HG02610 (cell line): ENCODE measurements around the gene LRRIQ1.
A peak's percentile ranks its signal among the peaks of the same experiment; 100 is the strongest.

Experiments used
- ATAC-seq: cut with Tn5 transposase; IDR thresholded peaks from one replicate; pipeline ENCODE4 v1.9.1; 2021; ENCODE audit warnings: mild to moderate bottlenecking, moderate library complexity; ENCODE audit not compliant: unreplicated experiment

Gene LRRIQ1

DNA sequence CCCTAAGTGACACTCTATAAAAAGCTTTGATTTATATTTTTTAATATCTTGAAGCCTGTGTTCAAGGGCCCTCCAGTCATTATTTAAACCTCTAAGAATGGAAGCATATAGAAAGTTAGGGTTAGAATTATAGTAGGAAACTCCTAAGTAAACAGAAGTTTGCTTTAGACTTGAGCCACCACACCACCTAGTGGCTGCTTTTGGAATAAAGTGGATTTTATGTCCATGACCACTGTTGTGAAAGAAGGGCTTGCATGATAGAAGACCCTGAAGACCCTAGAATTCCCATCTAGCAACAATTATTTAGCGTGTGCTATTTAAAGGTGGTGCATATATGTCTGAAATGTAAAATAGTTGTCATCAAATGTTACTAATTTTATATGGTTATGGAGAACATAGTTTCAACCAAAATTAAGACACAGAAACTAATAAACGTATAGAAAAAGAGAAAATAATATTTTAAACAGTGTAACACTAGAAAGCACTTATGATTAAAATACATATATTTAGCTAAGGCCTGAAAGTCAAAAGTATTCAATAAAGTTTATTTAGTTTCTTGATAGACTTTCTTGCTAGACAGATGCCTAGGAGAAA, 21.3 kb downstream of the LRRIQ1 start:
- peak; percentile 85 for ATAC-seq

DNA sequence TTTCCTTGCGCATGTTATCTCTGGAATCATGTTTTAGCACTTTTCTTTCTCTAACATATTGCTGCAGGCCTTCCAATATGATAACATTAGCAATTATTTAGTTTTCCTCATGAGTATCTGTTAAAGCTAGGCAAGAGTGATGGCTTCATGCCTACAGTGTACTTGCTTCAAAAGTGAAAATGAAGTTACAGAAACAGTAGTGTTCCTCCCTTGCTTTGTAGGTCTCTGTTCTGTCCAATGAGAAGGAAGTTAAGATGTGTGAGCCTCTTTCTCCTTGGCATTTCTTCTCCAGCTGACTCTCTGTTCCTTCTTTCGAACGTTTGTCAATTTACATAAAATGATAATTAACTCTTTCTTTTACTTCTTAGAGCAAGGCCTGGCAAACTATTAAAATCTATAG, 22.2 kb downstream of the LRRIQ1 start:
- ATAC-seq = no peak

DNA sequence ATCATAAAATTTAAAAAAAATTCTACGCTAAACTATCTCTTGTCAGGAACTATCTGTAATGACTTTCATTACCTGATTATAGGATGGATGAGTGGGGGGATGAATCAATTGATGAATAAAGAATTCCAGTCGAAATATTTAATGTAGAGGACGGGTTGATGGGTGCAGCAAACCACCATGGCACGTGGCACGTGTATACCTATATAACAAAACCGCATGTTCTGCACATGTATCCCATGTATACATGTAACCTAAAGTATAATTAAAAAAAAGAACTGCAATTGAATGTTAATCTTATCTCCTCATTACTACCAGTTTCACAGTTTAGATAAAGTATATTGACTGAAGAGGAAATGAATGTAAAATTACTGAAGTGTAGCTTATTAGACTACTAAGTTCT, 23.4 kb downstream of the LRRIQ1 start:
- ATAC-seq = no peak

DNA sequence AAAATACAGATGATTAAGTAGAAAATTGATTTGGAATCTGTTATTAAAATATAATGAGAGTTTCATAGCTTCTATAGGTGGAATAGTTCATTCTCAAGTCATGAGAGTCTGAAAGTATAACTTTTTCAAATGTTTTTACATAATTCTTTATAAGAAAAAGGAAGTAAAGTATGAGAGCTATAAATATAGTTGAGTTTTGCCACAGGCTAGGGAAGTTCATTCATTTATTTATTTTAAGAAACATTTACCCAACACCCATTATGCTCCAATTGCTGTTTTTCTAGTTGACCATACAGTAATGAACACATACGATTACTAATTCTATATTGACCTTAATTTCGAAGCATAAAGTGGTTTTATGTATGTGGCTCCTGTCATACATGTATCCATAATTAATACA, 24.8 kb downstream of the LRRIQ1 start:
- ATAC-seq = no peak

DNA sequence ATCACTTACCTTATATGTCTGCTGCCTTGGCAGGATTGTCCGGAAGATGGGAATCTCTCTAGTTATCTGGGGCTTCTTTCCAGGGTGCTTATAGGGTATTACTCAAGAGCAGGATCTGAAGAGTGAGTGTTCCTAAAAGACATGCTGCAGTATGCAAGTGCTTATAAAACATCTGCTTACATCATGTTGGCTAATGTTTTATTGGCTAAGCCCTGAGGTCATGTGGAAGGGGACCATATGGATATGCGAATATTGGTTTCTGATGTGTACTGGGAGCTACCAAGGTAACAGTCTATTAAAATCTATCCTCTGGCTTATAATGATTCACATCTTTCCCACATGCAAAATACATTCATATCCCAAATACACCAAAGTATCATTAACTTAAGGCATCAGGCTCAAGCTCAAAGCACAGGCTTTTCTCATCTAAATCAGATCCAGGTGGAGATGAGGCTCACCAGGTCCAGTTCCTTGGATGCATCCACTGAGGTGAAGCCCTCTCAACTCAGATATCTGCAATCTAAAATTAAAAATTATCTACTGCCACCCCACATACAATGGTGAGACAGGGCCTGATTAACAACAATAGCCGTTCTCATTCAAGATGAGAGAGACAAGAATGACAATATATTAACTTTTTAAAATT, 29.8 kb downstream of the LRRIQ1 start:
- ATAC-seq = no peak

DNA sequence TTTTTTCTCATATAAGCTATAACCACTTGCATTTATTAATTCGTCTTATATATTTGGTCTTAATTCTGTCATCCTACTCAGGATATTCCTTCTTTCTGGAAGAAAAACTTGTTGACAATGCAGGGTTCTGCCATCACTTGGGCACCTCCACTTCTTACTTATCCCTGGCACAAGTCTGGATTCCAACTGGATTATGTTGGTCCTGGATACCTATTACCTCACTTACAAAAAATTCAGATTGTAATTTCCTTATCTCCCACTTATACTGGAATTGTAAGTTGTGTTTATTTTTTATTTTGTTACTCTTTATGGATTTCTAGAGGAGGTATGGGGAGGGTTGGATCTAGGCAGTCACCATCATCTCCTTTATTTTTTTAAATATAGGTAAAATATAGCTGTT, 36.7 kb downstream of the LRRIQ1 start:
- ATAC-seq = no peak

DNA sequence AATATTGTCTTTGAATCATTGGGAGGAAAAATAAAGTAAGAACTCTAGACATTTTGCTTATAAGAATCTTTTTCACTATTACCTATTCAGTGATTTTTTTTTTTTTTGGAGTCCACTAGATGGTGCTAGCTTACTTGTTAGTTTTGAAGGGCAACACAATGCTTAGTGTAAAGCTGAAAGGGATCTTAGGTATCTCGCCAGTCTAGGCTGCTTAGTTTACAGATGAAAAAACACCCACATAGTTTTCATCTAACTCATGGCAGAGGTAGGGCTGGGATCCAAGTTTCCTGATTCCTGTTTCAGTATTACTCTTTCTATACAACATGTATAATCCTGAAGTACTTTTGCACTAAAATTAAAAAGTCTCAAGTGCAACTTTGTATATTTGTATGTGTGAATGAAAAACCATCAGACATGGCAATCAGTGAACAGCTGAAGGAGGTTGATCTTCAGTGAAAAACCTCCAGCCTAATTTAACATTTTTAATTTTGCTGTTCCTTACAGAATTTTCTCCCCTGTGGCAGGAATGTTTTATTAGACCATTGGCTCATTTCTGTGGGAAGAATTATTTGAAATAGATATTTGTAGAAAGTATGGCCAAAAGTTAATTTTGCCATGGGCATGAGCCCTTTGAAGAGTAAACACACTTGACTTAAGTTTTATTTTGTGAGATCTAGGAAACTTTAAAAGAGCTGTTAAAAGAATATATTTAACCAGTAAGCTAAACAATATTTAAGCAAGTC, 40.7 kb downstream of the LRRIQ1 start:
- ATAC-seq = peak; percentile 67

DNA sequence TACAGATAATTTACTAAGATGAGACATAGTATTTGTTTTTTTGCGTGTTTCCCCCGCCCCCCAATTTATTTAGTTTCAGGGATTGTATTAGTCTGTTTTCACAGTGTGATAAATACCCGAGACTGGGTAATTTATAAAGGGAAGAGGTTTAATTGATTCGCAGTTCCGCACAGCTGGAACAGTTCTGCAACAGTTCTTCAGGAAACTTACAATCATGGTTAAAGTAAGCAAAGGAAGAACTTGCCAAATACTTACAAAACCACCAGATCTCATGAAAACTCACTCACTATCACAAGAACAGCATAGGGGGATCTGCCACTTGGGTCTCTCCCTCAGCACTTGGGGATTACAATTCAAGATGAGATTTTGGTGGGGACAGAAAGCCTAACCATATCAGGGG, 48.9 kb downstream of the LRRIQ1 start:
- no peak for ATAC-seq

DNA sequence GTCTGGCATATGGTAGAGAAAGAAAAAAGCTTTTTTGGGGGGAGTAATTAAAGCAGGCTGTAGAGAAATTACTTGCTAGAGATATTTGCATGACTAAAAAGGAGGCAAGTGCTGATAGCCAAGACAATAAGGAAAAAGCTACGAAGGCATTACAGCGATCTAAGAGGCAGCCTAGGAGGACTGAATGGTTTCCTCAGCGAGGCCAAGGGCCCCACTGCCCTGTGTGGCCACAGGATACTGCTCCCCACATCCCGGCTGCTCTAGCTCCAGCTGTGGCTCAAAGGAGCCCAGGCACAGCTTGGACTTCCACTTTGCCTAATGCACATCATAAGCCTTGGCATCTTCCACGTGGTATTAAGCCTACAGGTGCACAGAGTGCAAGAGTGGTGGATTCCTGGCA, 53.6 kb downstream of the LRRIQ1 start:
- ATAC-seq = no peak

DNA sequence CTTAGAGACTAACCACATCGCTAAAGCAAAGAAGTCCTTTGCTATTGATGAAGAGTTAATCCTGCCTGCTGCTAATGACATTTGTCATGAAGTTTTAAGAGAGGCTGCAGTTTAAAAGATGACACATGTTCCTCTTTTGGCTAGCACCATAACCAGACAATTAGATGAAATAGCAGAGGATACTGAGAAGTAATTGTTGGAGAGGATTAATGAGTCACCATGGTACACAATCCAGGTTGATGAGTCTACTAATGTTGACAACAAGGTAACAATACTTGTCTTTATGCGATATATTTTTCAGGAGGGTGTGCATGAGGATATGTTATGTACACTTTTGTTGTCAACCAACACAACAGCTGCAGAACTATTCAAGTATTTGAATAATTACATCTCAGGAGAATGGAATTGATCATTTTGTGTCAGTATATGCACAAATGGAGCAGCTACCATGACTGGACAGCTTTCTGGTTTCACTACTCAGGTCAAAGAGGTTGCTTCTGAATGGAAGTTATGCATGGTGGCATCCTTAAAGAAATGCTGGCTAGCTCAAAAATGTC, 56.7 kb downstream of the LRRIQ1 start:
- no peak for ATAC-seq

DNA sequence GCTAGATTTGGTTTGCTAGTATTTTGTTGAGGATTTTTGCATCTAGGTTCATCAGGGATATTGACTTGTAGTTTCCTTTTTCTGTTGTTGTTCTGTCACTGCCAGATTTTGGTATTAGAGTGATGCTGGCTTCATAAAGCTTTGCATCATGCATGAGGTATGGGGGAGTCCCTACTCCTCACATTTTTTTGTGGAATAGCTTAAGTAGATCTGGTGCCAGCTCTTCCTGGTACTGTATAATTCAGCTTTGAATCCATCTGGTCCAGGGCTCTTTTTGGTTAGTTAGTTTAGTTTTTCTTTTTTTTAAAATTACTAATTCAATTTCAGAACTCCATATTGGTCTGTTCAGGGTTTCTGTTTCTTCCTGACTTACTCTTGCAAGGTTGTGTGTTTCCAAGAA, 59.4 kb downstream of the LRRIQ1 start:
- no peak for ATAC-seq

DNA sequence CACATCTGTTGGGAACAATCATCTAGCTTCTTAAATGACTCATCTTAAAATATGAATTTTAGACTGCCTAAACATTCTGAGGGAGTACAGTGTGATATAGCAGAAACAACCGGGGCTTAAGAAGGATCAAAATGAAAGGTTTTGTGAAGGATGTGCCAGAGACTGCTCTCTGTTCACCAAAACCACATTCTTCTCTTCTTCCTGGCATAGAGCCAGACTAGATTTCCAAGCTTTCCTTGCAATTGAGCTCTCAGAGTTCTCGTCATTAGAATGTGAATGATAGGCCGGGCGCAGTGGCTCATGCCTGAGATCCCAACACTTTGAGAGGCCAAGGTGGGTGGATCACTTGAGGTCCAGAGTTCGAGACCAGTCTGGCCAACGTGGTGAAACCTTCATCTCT, 94.5 kb downstream of the LRRIQ1 start:
- ATAC-seq = no peak

DNA sequence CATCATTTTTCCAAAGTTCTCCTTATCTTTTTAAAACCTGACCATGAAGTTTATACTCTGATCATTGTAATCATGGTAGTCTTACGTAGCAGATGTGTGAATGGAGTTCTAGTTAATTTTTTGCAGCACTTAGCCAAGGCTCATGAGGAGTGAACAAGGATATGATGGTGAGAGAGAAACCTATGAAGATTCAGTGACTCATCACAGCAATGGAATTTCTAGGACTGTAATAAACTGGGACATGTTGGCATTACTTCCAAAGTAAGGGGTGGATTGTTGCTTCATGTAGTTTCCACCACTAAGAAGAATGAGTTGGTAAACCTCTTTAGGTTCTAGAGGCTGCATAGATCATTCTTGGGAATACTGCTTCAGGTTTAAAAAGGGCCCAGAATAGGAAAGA, 102.7 kb downstream of the LRRIQ1 start:
- no peak for ATAC-seq

DNA sequence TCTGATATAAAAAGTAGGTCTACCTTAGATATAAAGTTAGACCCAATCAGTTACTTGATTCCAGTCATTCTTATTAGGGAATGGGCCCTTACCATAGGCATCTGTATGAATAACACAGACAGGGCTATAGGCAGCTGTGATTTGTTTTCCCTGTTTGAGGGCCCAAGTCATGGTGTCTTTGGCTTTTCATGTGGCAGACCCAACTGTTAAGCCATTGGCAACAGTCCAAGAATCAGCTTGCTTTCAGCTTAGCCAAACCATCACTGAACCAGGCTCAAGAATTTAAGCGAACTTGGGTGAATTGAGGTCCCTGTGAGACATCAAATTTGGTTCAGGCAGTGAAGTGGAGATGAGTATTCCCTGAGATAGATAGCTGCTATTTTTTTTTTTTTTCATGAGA, 111.2 kb downstream of the LRRIQ1 start:
- no peak for ATAC-seq

DNA sequence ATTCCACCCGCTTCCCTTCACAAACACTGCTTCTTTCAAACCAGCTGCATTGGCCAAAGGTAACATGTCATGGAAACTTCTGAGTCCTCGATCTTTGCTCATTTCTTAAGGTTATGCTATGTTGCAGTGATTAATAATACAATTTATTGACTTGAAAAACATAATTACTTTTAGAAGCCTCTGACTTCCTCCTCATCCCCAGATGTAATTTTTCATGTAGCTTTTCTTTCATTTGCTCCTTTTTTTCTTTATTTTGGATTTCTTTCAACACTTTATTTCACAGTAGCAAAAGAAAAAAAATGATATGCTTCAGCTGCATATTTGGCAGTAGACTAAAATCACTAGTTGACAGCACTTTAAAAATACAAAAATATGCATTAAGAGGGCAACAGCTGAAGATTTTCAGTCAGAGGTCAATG, 116.2 kb downstream of the LRRIQ1 start:
- no peak for ATAC-seq

DNA sequence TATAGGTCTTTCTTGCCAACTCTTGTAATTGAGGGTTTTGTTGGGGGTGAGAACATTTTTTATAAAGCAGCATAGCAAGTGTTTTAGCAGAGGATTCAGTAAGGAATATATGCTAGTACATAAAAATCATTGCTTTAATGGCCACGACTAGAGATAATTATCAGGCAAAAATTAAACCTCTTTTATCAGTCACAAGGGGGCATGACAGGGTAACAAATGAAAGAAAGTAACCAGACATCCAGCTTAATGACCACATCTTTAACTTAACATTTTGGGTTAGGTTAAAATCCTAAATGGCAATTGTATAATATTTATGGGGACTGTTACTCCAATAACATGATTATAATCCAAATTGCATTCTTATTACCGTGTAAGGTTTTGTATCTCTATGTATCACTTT, 119.6 kb downstream of the LRRIQ1 start:
- no peak for ATAC-seq

DNA sequence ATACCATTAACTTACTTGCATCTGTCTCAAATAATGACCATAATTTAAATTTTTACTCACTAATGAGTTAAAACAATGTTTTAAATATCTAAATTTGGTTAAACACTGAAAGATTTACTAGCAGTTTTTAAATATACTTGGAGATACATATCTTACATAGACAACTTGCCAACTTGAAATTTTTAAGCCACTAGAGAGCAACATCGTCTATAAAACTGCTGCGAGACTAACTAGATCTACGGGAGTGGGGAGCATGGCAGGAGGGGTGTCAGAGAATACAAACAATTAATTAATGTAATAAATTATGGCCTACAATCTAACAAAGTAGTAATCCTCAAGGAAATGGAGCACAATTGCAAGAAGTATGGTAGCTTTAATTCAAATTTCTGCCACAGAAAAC, 120.4 kb downstream of the LRRIQ1 start:
- no peak for ATAC-seq

DNA sequence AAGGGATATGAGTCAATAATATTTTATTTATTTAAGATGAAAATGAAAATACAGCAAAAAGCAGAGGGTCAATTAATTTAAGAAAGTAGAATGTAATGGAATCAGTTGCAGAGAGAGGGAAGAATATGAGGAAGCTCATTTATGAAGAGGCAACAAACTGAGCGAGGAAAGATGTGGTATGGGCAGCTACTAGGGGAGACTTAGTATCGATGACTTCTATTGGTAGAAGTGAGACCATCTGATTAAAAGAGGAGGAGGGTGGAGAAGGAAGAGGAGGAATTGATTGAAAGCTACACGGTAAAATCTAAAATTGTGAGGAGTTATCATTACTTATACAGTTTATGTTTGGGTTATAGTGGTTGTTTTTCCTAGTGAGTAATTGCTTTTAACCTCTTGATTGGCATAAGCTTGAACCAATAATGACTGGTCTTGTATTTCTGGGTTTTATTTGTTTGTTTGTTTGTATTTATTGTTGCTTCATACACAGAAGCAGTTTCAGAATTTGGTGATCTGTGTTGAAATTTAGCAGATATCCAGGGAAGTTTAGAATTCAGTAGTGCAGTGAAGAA, 121.0 kb downstream of the LRRIQ1 start:
- ATAC-seq = no peak

DNA sequence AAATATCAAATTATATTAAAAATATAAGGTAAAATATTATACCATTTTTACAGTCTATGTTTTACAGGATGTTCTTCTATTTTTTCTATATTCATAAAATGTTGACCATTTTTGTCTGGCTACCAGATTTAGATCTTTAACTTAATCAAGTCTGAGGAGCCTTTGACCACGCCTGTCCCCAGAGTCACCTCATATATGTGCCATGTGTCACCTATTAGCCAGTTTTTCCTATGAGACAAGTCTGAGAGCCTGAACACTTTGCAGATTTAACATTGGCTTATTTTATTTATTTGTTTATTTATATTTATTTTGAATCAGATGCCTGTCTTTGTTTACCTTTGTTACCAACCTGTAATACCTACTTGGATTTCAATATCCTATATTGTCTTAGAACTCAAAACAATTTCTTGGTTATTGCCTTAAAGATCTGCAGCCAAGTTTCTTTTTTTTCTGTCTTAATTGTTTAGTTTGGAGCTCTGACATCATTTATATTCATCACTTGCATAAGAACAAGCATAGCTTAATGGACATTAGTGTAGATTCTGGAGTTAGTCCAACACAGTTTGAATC, 127.7 kb downstream of the LRRIQ1 start:
- ATAC-seq = no peak

DNA sequence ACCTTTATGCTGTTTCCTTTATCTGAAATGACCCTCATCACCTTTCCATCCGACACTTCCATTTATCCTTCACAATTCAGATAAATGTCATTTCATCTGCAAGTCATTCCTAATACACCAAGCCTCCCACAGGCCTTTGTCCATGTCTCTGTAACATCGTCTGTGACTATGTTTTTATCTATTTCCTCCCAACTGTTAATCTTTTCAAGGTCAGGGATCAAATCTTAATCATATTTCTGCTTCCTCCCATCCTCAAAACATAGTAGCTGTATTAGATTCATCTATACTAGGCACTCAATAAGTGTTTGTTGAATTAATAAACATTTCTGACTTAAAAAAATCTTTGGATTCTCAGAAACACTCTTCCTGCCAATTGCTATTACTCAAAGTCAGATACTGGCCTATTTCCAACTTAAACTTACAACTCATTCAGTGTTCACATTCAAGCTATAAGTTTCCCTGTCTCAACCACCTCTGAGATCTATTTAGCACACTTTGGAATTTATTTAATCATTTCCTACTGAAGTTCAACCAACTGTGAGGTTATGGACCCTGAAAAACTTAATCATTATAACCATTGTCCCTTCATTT, 143.6 kb downstream of the LRRIQ1 start:
- ATAC-seq = no peak

DNA sequence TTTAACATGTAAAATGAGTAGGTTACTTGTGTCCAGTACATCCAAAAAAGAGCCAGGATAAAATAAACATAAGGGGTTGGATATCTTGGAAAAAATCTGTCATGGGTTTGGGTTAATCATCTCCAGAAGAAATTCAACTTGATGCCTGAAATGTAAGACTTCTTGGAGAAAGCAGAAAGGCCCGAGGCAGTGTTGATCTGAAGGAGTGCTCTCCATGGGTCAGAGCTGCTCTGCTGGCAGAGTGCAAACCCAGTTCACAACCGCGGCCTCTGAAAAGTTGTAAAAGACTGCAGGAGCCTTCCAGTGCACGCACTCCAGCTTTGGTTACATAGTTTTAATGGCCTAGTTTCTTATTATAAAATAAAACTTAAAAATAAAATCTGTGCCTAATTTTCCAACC, 146.5 kb downstream of the LRRIQ1 start:
- ATAC-seq = no peak
